RWPE2 (cell line): ENCODE results near the gene BEGAIN.

Source experiments
- ATAC-seq: fragments of 200-7000 bp; cut with Tn5 transposase; 3 replicates; pipeline ENCODE4 v1.9.1; 2021; ENCODE audit warnings: low read depth
- DNase-seq: peaks from one replicate; pipeline ENCODE4 v3.0.0-alpha.2; 2020; ENCODE audit warnings: low spot score
- H3K27ac ChIP-seq: fragments of 450-650 bp; 2 replicates; pipeline ENCODE4 v1.5.1; 2017; ENCODE audit warnings: mild to moderate bottlenecking; ENCODE audit not compliant: poor library complexity, severe bottlenecking
- H3K27me3 ChIP-seq: fragments of 250-450 bp; sonication (Bioruptor Pico); 2 replicates; pipeline ENCODE4 v1.5.1; 2021; ENCODE audit warnings: mild to moderate bottlenecking, moderate library complexity; ENCODE audit not compliant: insufficient read depth, poor library complexity, severe bottlenecking
- H3K36me3 ChIP-seq: fragments of 250-450 bp; sonication (Bioruptor Pico); 2 replicates; pipeline ENCODE4 v1.5.1; 2020; ENCODE audit warnings: low read depth, mild to moderate bottlenecking, moderate library complexity
- H3K4me1 ChIP-seq: fragments of 250-450 bp; sonication (Bioruptor Pico); 2 replicates; pipeline ENCODE4 v1.5.1; 2021; ENCODE audit warnings: mild to moderate bottlenecking, moderate library complexity; ENCODE audit not compliant: insufficient read depth, poor library complexity, severe bottlenecking
- H3K4me3 ChIP-seq: fragments of 250-450 bp; sonication (Bioruptor Pico); 2 replicates; pipeline ENCODE4 v1.5.1; 2021; ENCODE audit warnings: mild to moderate bottlenecking, moderate library complexity; ENCODE audit not compliant: severe bottlenecking
- H3K9me3 ChIP-seq: fragments of 250-450 bp; sonication (Bioruptor Pico); 2 replicates; pipeline ENCODE4 v1.5.1; 2021; ENCODE audit warnings: mild to moderate bottlenecking, moderate library complexity; ENCODE audit not compliant: severe bottlenecking
- TF ChIP-seq, protein P1 (sequence below): fragments of 450-650 bp; IDR thresholded peaks from one replicate; pipeline ENCODE4 v1.5.1; 2017; ENCODE audit warnings: mild to moderate bottlenecking, moderate library complexity; ENCODE audit not compliant: poor library complexity, severe bottlenecking

The BEGAIN gene

DNA sequence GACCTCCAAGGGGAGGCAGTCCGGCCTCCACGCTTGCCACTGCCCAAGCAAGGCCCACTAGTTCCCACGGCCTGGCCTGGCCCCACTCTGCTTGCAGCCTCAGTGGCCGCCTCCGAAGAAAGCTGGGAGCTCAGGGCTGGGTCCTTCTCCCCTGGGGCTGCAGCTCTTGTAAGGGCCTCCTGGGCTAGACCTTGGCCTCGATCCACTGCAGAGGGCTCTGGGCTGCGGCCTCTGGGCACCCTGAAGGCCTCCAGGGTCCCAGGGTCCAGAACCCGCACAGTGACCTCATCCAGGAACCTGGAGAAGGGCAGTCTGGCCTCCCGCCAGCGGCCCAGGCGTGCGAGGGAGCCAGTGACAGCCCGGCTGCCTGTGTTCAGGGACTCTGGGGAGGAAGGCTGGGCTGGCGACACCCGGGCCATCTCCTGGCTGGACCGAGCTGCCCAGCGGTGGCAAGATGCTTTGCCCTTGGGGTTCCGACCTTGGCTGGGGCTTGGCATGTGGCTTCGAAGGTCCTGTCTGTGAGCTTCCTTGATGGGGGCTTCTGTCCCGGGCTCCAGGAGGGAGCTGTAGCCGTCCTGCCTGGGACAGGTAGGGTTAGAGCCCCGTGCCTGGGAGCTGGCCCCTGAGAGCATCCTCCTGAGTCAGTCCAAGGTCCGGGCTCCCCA is 9.8 kb downstream of the BEGAIN start:
- Histone ChIP-seq H3K27me3 (no peaks in the 10 kb centered on the region), H3K9me3 (no peaks in the 10 kb centered on the region), H3K4me1 (no peaks in the 10 kb centered on the region), H3K36me3 (no peaks in the 10 kb centered on the region), H3K4me3 (no peak overlapping the region), H3K27ac (no peak overlapping the region)
- DNase-seq (peak; percentile 68), ATAC-seq (no peak)
- TF ChIP-seq, protein P1, sequence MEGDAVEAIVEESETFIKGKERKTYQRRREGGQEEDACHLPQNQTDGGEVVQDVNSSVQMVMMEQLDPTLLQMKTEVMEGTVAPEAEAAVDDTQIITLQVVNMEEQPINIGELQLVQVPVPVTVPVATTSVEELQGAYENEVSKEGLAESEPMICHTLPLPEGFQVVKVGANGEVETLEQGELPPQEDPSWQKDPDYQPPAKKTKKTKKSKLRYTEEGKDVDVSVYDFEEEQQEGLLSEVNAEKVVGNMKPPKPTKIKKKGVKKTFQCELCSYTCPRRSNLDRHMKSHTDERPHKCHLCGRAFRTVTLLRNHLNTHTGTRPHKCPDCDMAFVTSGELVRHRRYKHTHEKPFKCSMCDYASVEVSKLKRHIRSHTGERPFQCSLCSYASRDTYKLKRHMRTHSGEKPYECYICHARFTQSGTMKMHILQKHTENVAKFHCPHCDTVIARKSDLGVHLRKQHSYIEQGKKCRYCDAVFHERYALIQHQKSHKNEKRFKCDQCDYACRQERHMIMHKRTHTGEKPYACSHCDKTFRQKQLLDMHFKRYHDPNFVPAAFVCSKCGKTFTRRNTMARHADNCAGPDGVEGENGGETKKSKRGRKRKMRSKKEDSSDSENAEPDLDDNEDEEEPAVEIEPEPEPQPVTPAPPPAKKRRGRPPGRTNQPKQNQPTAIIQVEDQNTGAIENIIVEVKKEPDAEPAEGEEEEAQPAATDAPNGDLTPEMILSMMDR: no peak

DNA sequence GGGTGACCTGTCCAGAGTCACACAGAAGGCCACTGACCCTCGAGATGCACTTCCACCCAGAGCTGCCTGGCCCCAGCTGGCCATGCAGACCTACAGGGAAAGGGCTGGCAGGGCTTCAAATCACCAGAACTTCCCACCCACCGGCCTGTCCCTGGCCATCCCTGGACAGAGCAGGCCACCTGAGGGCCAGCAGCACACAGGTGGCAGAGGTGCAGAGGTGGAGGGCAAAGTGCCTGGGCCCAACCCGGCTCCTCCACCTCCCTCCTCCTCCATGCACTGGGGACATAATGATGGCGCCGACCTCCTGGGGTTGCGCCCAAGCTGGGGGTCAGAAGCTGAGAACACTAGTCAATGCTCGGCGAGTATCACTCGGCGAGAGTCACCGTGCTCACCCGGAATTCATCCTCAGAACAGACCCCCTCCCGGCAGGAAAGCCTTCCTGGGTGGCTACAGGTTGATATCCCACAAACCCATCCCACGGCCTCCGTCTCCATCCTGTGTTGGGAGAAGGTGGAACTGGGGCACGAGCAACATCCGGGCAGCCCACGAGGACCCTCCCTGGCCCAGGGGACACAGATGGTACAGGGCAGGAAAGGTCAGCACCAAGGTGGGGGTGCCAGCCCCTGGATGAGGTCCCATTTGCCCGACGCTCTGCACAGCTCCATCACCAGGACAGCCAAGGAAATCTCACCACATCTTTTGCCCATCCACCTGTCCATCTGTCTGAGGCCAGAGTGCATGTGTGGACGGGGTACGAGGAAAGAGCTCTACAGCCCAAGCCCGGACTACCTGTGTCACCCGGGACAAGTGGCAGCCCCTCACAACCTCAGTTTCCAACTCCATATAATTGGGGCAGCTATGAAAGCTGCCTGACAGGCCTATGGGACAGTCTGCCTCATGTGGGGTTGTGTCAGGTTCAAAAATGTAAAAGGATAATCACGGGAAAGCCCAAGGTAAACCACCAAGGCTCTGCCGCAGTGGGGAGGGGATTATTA is 10.8 kb downstream of the BEGAIN start:
- no peak for ATAC-seq
- TF ChIP-seq, protein P1: no peak
- Histone ChIP-seq H3K27me3 (no peaks in the 10 kb centered on the region), H3K4me1 (no peaks in the 10 kb centered on the region), H3K4me3 (no peak overlapping the region), H3K9me3 (no peaks in the 10 kb centered on the region), H3K27ac (no peak overlapping the region), H3K36me3 (no peaks in the 10 kb centered on the region)
- peak; percentile 63 for DNase-seq

DNA sequence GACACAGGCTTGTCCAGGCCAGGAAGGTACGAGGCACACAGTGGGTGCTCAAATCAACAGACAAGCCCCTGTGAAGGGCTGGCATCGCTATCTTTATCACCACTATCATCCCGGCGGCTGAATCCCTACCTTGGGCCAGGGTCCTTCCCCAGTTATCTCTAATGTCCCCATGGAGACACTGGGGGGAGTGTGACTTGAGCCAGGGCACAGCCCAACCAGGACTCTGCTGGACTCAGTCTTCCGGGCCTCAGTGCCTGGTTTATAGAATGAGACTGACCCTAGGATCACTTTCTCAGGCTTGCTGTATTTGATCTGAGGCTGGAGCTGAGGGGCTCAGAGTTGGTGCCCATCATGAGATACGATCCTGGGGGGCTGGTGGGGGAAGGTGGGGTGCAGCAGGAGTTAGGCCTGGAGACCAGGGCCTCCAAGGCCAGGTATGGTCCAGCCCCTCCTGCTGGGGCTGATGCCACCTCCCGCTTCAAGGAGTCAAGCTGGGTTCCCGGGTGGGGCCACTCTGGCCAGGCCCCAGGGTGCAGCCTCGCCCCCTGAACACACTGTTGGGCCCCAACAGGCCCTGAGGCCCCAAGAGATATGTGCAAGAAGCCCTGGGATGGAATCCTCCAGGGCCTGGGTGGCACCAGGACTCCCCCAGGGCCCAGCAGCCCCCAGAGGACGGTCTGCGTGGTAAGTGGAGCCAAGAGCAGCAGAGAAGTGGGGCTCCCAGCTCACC is 11.8 kb downstream of the BEGAIN start:
- DNase-seq: peak; percentile 58
- Histone ChIP-seq H3K27ac (no peak overlapping the region), H3K9me3 (no peaks in the 10 kb centered on the region), H3K36me3 (no peaks in the 10 kb centered on the region), H3K4me3 (no peak overlapping the region), H3K27me3 (no peaks in the 10 kb centered on the region), H3K4me1 (no peaks in the 10 kb centered on the region)
- TF ChIP-seq, protein P1: no peak
- ATAC-seq: no peak

DNA sequence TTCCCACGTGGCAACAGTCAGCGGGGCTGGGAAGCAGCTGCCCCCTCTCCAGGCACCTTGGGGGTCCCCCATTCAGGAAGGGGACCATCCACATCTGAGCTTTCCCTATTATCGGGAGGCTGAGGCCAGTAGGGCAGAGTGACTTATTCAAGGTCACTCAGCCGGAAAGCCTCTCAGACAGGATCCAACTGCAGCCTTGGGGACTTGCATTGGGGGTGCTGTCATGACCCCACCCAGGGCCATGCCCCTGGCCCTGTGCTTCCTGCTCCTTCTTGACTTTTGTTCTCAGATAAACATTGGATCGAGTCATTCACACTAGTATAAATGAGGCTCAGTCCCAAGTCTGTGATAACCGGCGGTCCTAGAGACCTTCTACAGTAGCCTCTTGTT is 12.6 kb downstream of the BEGAIN start:
- Histone ChIP-seq H3K4me1 (no peaks in the 10 kb centered on the region), H3K4me3 (no peak overlapping the region), H3K9me3 (no peaks in the 10 kb centered on the region), H3K36me3 (no peaks in the 10 kb centered on the region), H3K27ac (no peak overlapping the region), H3K27me3 (peaks cover 6% of the 10 kb centered on the region)
- ATAC-seq (no peak), DNase-seq (no peak)
- TF ChIP-seq, protein P1: no peak
